ENCODE results near the gene ZNF550. TPM values are rescaled to one million over a fixed set of nuclear protein-coding genes. Genes with fewer than 3 reads are reported as not detected.

The ZNF550 gene
- total RNA-seq, 4 donors from 2014 or later, result 5.4 to 17.4 (median 12.3) TPM

DNA sequence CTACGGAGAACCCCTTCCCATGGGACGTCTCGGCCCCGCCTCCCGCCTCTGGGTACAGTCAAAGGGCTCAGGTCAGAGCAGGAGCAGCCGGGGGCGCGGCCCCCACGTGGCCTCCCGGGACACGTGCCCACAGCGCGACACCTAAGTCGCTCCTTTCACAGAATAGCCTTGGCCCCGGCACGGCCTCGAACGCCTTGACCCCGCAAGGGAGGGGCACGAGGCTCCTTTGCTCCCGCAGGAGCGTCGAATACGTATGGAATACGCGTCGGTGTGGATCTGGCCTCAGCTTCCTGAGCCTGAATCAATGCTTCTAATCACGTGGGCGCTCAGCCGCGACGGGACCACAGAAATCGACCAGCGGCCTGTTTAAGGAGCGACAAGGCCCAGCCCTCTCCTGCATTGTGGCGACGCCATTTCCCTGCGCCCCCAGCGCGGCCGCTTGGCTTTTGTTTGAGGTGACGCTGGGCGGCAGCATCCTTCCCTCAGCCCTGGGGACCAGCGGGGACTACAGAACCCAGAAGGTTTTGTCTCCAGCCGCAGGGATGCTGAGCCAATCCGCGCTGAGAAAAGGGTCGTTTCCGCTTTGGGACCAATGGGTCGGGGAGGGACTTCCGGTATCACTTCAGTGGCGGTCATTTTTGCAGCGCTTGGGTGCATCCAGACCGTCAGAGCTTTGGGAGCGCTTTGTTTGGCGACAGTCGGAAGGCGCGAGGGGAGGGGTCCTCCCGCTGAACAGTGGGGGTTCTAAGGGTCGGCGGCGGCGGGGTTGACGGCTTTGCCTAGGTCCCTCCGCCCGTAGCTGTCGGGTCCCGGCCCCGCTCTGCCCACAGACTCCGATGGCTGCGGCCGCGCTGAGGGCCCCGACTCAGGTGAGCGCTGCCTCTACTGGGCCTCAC lies 24.1 kb upstream of the ZNF550 start, which contains the start of gene ZIK1:
TSS of gene ZIK1 (plus strand) at position 625 of the 896 bp plus-strand sequence. CDS start at position 837, 212 bp downstream.
- Histone ChIP-seq H3K36me3 (peaks cover 0 to 2% (median 0%) of the 10 kb centered on the region in 3 donors), H3K27ac (peak within 1 kb of the TSS; percentile 32 to 63 (median 46)), H3K9me3 (peaks cover 0 to 37% (median 12%) of the 10 kb centered on the region in 4 donors), H3K27me3 (no peaks in the 10 kb centered on the region), H3K4me3 (peak within 1 kb of the TSS; percentile 60 to 66 (median 64)), H3K4me1 (peaks cover 0 to 11% (median 8%) of the 10 kb centered on the region in 4 donors)
- peak; percentile 70 to 96 (median 92) for DNase-seq
- TF ChIP-seq, protein P1, sequence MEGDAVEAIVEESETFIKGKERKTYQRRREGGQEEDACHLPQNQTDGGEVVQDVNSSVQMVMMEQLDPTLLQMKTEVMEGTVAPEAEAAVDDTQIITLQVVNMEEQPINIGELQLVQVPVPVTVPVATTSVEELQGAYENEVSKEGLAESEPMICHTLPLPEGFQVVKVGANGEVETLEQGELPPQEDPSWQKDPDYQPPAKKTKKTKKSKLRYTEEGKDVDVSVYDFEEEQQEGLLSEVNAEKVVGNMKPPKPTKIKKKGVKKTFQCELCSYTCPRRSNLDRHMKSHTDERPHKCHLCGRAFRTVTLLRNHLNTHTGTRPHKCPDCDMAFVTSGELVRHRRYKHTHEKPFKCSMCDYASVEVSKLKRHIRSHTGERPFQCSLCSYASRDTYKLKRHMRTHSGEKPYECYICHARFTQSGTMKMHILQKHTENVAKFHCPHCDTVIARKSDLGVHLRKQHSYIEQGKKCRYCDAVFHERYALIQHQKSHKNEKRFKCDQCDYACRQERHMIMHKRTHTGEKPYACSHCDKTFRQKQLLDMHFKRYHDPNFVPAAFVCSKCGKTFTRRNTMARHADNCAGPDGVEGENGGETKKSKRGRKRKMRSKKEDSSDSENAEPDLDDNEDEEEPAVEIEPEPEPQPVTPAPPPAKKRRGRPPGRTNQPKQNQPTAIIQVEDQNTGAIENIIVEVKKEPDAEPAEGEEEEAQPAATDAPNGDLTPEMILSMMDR (IDR thresholded peaks at IDR 0.05), result peak in 1 of 6 experiments; percentile 17
- TF ChIP-seq POLR2A (IDR thresholded peaks at IDR 0.05), result no peak

DNA sequence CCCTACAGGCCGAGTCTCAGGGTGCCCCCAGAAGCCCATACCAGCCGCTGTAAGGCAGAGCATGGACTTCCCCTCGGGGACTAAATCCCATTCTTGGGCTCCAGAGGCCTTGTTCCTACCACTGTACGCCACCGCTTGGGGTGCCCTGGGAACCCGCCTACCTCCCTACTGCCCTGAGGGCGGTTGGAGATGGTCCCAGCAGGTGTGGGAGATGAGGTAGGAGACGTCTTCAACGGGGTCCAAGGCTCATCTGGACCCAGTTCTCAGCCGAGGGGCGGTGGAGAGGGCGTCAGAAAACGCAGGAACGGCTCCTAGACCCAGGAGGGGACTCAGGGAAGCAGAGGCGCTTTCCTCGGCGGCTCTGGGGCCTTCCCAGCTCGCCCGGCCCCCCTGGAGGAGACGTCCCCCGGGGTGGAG lies 23.4 kb upstream of the ZNF550 start:
- Histone ChIP-seq H3K4me3 (peak overlapping the region; percentile 60 to 66 (median 64)), H3K27me3 (no peaks in the 10 kb centered on the region), H3K36me3 (no peaks in the 10 kb centered on the region), H3K27ac (no peak overlapping the region), H3K9me3 (peaks cover 0 to 37% (median 8%) of the 10 kb centered on the region in 4 donors), H3K4me1 (peaks cover 0 to 11% (median 8%) of the 10 kb centered on the region in 4 donors)
- TF ChIP-seq POLR2A (IDR thresholded peaks at IDR 0.05), result no peak
- TF ChIP-seq, protein P1 (IDR thresholded peaks at IDR 0.05), result no peak
- DNase-seq, result no peak

DNA sequence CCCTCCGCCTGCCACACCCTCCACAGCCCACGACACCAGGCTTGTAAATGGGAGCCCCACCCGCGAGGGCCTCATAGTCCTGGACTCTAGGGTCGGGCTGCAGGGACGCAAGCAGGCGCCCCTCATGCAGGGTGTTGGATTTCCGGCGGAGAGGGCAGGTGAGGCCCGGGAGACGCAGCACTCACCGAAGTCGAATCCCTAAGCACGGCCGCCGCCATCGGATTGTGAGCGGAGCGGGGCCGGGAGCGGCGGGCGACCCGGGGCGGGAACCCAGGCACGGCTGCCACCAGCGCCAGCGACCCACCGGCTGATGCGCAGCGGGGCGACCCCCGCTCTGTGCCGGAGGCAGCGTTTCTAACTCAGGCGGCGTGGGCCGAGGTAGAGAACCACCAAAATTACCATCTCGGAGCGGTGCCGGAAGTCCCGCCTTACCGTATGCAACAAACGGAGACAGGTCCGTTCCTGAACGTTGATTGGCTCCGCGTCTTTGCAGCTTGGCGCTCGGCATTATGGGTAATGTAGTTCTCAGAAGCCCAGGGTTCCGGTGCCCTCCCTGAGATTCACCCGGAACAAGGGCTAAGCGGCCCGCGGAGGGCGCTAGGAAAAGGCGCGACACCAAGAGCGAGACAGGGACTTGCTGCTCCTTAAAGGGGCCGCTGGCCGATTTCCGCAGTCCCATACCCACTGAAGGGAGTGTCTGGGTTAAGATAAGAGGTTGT lies 19.0 kb upstream of the ZNF550 start, which contains the start of gene ZNF416:
TSS of gene ZNF416 (minus strand) at position 425 of the 719 bp plus-strand sequence. CDS start at position 218, 207 bp downstream.
- TF ChIP-seq, protein P1 (IDR thresholded peaks at IDR 0.05), result peak in 3 of 6 experiments; percentile 6 to 35 (median 28)
- no peak for TF ChIP-seq POLR2A (IDR thresholded peaks at IDR 0.05)

DNA sequence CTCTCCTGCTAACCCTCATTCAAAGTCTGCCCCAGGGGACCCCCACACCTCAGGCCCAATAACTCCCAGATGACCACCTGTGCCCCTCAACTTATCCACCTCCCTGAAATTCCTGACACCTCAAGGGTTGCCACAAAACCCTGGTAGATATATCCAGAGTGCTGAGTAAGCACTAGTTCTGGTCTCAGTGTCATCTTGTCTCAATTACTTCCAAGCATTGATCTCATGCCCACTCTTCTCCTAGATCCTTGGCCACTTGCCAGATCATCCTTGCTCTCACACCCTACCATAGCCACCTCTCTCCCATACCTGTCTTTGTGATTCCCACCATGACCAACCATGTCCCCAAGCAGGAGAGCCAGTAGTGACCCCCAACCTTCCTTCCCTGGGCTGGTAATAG lies 17.0 kb upstream of the ZNF550 start:
- Histone ChIP-seq H3K9me3 (peaks cover 0 to 53% (median 21%) of the 10 kb centered on the region in 4 donors), H3K4me3 (no peak overlapping the region), H3K4me1 (peaks cover 0 to 4% (median 0%) of the 10 kb centered on the region in 4 donors), H3K27ac (no peak overlapping the region), H3K36me3 (peaks cover 0 to 49% (median 0%) of the 10 kb centered on the region in 3 donors), H3K27me3 (no peaks in the 10 kb centered on the region)
- TF ChIP-seq, protein P1 (IDR thresholded peaks at IDR 0.05), result no peak
- no peak for TF ChIP-seq POLR2A (IDR thresholded peaks at IDR 0.05)
- DNase-seq, result no peak

More for the DNA sequence above, 19.0 kb upstream of the ZNF550 start, which contains the start of gene ZNF416:
- Histone ChIP-seq H3K36me3 (peaks cover 0 to 32% (median 0%) of the 10 kb centered on the region in 3 donors), H3K4me1 (peaks cover 0 to 11% (median 7%) of the 10 kb centered on the region in 4 donors), H3K9me3 (peaks cover 0 to 40% (median 16%) of the 10 kb centered on the region in 4 donors), H3K27ac (peak within 1 kb of the TSS; percentile 40 to 84 (median 60)), H3K4me3 (peak within 1 kb of the TSS; percentile 71 to 93 (median 90)), H3K27me3 (no peaks in the 10 kb centered on the region)
- peak; percentile 93 to 99 (median 98) for DNase-seq

DNA sequence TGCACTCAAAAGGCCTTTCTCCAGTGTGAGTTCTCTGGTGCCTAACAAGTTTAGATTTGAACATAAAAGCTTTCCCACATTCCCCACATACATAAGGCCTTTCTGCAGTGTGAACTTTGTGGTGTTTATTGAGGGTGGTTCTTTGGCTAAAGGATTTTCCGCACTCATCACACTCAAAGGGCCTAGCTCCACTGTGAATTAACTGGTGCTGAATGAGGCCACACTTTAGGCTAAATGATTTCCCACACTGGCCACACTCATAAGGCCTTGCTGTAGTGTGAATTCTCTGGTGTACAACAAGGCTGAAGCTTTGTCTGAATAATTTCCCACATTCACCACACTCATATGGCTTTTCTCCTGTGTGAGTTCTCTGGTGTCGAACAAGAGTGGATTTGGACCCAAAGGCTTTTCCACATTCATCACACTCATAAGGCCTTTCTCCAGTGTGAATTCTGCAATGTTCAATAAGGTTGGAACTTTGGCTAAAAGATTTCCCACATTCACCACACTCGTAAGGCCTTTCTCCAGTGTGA lies 12.8 kb upstream of the ZNF550 start:
- H3K4me3 ChIP-seq, result no peak overlapping the region
- no peak for DNase-seq
- H3K4me1 ChIP-seq, result no peaks in the 10 kb centered on the region
- H3K9me3 ChIP-seq, result peaks cover 0 to 90% (median 32%) of the 10 kb centered on the region in 4 donors
- no peak overlapping the region for H3K27ac ChIP-seq
- H3K27me3 ChIP-seq, result no peaks in the 10 kb centered on the region
- TF ChIP-seq, protein P1 (IDR thresholded peaks at IDR 0.05), result no peak
- no peak for TF ChIP-seq POLR2A (IDR thresholded peaks at IDR 0.05)
- peaks cover 0 to 49% (median 0%) of the 10 kb centered on the region in 3 donors for H3K36me3 ChIP-seq

All from Peyer's patch (tissue), 4 donors.